GM21367 (cell line): ENCODE measurements around the gene RAPGEF1.

Experiments used
- ATAC-seq: cut with Tn5 transposase; IDR thresholded peaks from one replicate; pipeline ENCODE4 v1.9.1; 2021; ENCODE audit not compliant: unreplicated experiment

The RAPGEF1 gene

GRCh38 chr9:131708226-131709002 is 31.5 kb downstream of the RAPGEF1 start:
- no peak for ATAC-seq

- no peak for ATAC-seq
Measured at GRCh38 chr9:131707733-131708157, 32.1 kb downstream of the RAPGEF1 start.

- ATAC-seq = no peak
Measured at GRCh38 chr9:131707050-131707449, 32.8 kb downstream of the RAPGEF1 start.

- no peak for ATAC-seq
Measured at GRCh38 chr9:131706608-131706970, 33.3 kb downstream of the RAPGEF1 start.

- no peak for ATAC-seq
Measured at GRCh38 chr9:131704988-131705387, 34.9 kb downstream of the RAPGEF1 start.

GRCh38 chr9:131704141-131704983 is 35.5 kb downstream of the RAPGEF1 start:
- ATAC-seq = no peak

- no peak for ATAC-seq
Measured at GRCh38 chr9:131703697-131704096, 36.2 kb downstream of the RAPGEF1 start.

GRCh38 chr9:131702911-131703310 is 37.0 kb downstream of the RAPGEF1 start:
- no peak for ATAC-seq

- ATAC-seq = no peak
Measured at GRCh38 chr9:131701789-131702337, 38.0 kb downstream of the RAPGEF1 start.

- no peak for ATAC-seq
Measured at GRCh38 chr9:131701436-131701781, 38.5 kb downstream of the RAPGEF1 start.

- no peak for ATAC-seq
Measured at GRCh38 chr9:131700765-131701435, 39.0 kb downstream of the RAPGEF1 start.

GRCh38 chr9:131700076-131700475 is 39.8 kb downstream of the RAPGEF1 start:
- no peak for ATAC-seq

- ATAC-seq = no peak
Measured at GRCh38 chr9:131698618-131698985, 41.3 kb downstream of the RAPGEF1 start.

- ATAC-seq = no peak
Measured at GRCh38 chr9:131697908-131698617, 41.8 kb downstream of the RAPGEF1 start.

- ATAC-seq = no peak
Measured at GRCh38 chr9:131697097-131697496, 42.8 kb downstream of the RAPGEF1 start.

- no peak for ATAC-seq
Measured at GRCh38 chr9:131695836-131696460, 43.9 kb downstream of the RAPGEF1 start.

GRCh38 chr9:131695366-131695765 is 44.5 kb downstream of the RAPGEF1 start:
- no peak for ATAC-seq

- no peak for ATAC-seq
Measured at GRCh38 chr9:131693651-131694597, 46.0 kb downstream of the RAPGEF1 start.
